Prostate gland (tissue), 2 donors: Measurements from ENCODE around the gene GOSR2.

ENCODE experiments used
- CTCF ChIP-seq, 4 experiments: fragments of 200-600 bp in 2 of 4; fragments of 450-650 bp in 2 of 4; sonication (generic) in 2 of 4; IDR thresholded peaks; 1 replicate in 3 of 4; 2 replicates in 1 of 4; pipeline ENCODE4 v1.5.1; 2016 to 2019; ENCODE audit warnings: antibody characterized with exemption in 4 of 4, mild to moderate bottlenecking in 2 of 4, moderate library complexity in 2 of 4
- POLR2A ChIP-seq: fragments of 450-650 bp; IDR thresholded peaks from one replicate; pipeline ENCODE4 v1.6.1; 2016; ENCODE audit warnings: antibody characterized with exemption, mild to moderate bottlenecking
- POLR2AphosphoS5 ChIP-seq: sonication (generic); formaldehyde crosslinking; IDR thresholded peaks from one replicate; pipeline ENCODE4 v1.6.1; 2017; ENCODE audit warnings: antibody characterized with exemption

GRCh38 chr17:46951706-46952105 lies 28.7 kb downstream of the GOSR2 start:
- TF ChIP-seq POLR2A (no peak), POLR2AphosphoS5 (no peak), CTCF (IDR thresholded peaks at IDR 0.05) (no peak)
